Measurements from ENCODE around the gene PLAC1. TPM values are rescaled to one million over a fixed set of nuclear protein-coding genes. Genes with fewer than 3 reads are reported as not detected.
A peak's percentile ranks its signal among the peaks of the same experiment; 100 is the strongest.

The PLAC1 gene
- total and polyA plus RNA-seq, 2 of the 4 experiments (the other 2 are of a cell fraction): 0.36 to 0.74 TPM

DNA sequence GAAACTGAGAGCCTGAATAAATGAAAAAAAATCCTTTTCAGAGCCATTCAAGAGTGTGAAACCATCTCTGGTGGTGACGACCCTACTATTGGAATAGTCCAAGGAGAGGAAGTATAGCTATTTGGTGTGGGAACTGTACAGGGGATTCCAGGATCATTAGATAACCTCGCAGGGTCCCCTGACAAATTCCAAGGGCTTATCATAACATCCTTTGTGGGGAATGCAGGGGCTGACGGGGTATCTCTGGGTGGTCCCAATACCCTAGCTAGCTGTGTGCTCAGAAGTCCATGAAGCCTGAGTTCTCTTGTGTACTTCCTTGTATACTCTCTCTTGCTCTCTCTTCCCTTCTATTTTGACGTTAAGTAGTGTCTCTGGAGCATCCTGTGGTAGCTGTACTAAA is 13.8 kb upstream of the PLAC1 start:
- H3K4me3 ChIP-seq (ENCODE audit: insufficient read depth, low read depth, low read length): no peak overlapping the region
- H3K27ac ChIP-seq (ENCODE audit: insufficient read depth, low read length): no peak overlapping the region
- no peak overlapping the region for H2BK5ac ChIP-seq (ENCODE audit: low read depth, low read length, poor library complexity, severe bottlenecking)
- intact Hi-C loops (cut with micrococcal nuclease) (no loop called here), dilution Hi-C loops (cut with HindIII; ENCODE audit: low sequenced_read_pairs, unreplicated experiment) (no loop called here), in situ Hi-C loops (cut with MboI; ENCODE audit: low sequenced_read_pairs) (no loop called here)
- no peaks in the 10 kb centered on the region for H3K27me3 ChIP-seq (ENCODE audit: control insufficient read depth, insufficient read depth, low read length)
- H3K9me3 ChIP-seq (ENCODE audit: control insufficient read depth, insufficient read depth, low read length): no peaks in the 10 kb centered on the region
- CTCF ChIA-PET: no interaction called here
- peak overlapping the region; percentile 27 for H2AK5ac ChIP-seq (ENCODE audit: low read depth, low read length)
- H3K56ac ChIP-seq (ENCODE audit: extremely low read depth, insufficient read depth, low read length): no peak overlapping the region
- H2BK120ac ChIP-seq (ENCODE audit: low read depth, low read length): peak overlapping the region; percentile 8; the same call in 1 of the 2 replicates
- TF ChIP-seq CHD1 (IDR thresholded peaks at IDR 0.05; ENCODE audit: low read depth, low read length) (no peak), MXI1 (IDR thresholded peaks at IDR 0.05; ENCODE audit: borderline replicate concordance, low read depth, low read length) (no peak), RAD21 (IDR thresholded peaks at IDR 0.05; ENCODE audit: low read length) (no peak), SMC3 (IDR thresholded peaks at IDR 0.05; ENCODE audit: low read depth, low read length) (no peak), BHLHE40 (IDR thresholded peaks at IDR 0.05; ENCODE audit: low read depth, low read length) (no peak), CEBPB (IDR thresholded peaks at IDR 0.05; ENCODE audit: low read depth, low read length) (no peak), RCOR1 (IDR thresholded peaks at IDR 0.05; ENCODE audit: insufficient replicate concordance, low read length) (no peak), FOS (IDR thresholded peaks at IDR 0.05; ENCODE audit: low read depth, low read length) (no peak), MAZ (IDR thresholded peaks at IDR 0.05; ENCODE audit: borderline replicate concordance, low read depth, low read length) (no peak), MAFK (IDR thresholded peaks at IDR 0.05; ENCODE audit: low read depth, low read length) (no peak)
- TF ChIP-seq, protein P1, sequence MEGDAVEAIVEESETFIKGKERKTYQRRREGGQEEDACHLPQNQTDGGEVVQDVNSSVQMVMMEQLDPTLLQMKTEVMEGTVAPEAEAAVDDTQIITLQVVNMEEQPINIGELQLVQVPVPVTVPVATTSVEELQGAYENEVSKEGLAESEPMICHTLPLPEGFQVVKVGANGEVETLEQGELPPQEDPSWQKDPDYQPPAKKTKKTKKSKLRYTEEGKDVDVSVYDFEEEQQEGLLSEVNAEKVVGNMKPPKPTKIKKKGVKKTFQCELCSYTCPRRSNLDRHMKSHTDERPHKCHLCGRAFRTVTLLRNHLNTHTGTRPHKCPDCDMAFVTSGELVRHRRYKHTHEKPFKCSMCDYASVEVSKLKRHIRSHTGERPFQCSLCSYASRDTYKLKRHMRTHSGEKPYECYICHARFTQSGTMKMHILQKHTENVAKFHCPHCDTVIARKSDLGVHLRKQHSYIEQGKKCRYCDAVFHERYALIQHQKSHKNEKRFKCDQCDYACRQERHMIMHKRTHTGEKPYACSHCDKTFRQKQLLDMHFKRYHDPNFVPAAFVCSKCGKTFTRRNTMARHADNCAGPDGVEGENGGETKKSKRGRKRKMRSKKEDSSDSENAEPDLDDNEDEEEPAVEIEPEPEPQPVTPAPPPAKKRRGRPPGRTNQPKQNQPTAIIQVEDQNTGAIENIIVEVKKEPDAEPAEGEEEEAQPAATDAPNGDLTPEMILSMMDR (conservative IDR thresholded peaks at IDR 0.05; ENCODE audit: low read depth, low read length): no peak
- TF ChIP-seq, protein P2, sequence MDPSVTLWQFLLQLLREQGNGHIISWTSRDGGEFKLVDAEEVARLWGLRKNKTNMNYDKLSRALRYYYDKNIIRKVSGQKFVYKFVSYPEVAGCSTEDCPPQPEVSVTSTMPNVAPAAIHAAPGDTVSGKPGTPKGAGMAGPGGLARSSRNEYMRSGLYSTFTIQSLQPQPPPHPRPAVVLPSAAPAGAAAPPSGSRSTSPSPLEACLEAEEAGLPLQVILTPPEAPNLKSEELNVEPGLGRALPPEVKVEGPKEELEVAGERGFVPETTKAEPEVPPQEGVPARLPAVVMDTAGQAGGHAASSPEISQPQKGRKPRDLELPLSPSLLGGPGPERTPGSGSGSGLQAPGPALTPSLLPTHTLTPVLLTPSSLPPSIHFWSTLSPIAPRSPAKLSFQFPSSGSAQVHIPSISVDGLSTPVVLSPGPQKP (IDR thresholded peaks at IDR 0.05; ENCODE audit: borderline replicate concordance, low read depth, low read length): no peak
- H3K18ac ChIP-seq (ENCODE audit: low read depth, low read length): 0 out of 2 replicates have a peak overlapping the region, but pooled peaks have one; percentile 21
- H2AK9ac ChIP-seq (replicated peaks; ENCODE audit: low read depth, low read length, poor library complexity): no peak overlapping the region
- DNase-seq: no peak
- H4K20me1 ChIP-seq (ENCODE audit: insufficient read depth, low read length): no peaks in the 10 kb centered on the region
- BruUV-seq (replicated peaks): no TSS peak
- H4K8ac ChIP-seq (ENCODE audit: low read depth in 2 of 2, low read length in 2 of 2): no peak overlapping the region
- no peak overlapping the region for H3K23ac ChIP-seq (ENCODE audit: low read depth, low read length)
- POLR2A ChIA-PET (ENCODE audit: unreplicated experiment): no interaction called here
- H2AFZ ChIP-seq (replicated peaks; ENCODE audit: low read length, poor library complexity): no peak overlapping the region
- 0 out of 2 replicates have a peak overlapping the region, but pooled peaks have one; percentile 25 for H4K91ac ChIP-seq (ENCODE audit: insufficient read depth, low read depth, low read length)
- ATAC-seq (ENCODE audit: low read depth): no peak
- WGBS, 2 experiments (ENCODE audit: extremely low coverage in 2 of 2, insufficient read length in 1 of 2): no CpG with 5 or more reads among the region's 4 CpGs
- no peak overlapping the region for H4K5ac ChIP-seq (ENCODE audit: low read depth, low read length)
- H3K4me1 ChIP-seq (ENCODE audit: control insufficient read depth, insufficient read depth, low read length): peaks cover 23% of the 10 kb centered on the region
- peaks cover 19% of the 10 kb centered on the region; the same call in 1 of the 2 replicates for H3K9me1 ChIP-seq (ENCODE audit: insufficient read depth, low read length)
- H3K4me2 ChIP-seq (ENCODE audit: low read depth, low read length): no peak overlapping the region
- H3K9ac ChIP-seq (ENCODE audit: low read depth, low read length): no peak overlapping the region
- peak overlapping the region; percentile 4; the same call in 1 of the 2 replicates for H3K4ac ChIP-seq (ENCODE audit: low read depth, low read length)
- H2BK15ac ChIP-seq (ENCODE audit: low read depth, low read length): peak overlapping the region; percentile 83; the same call in 2 of the 3 replicates
- no peaks in the 10 kb centered on the region for H3K36me3 ChIP-seq (ENCODE audit: control insufficient read depth, insufficient read depth, low read length)
- no peaks in the 10 kb centered on the region for H3K79me1 ChIP-seq (ENCODE audit: low read depth in 1 of 2, low read length in 2 of 2)
- H3K14ac ChIP-seq (replicated peaks; ENCODE audit: low read depth, low read length): no peak overlapping the region
- H2BK20ac ChIP-seq (ENCODE audit: low read depth, low read length): peak overlapping the region; percentile 20; the same call in 1 of the 2 replicates

All from IMR-90 (cell line).